Ectodermal cell (in vitro differentiated cells): ENCODE results near the gene CRTC2.
"Not testable (repeated sequence)": the region's sequence is repeated elsewhere in the genome, so short reads cannot be mapped to it uniquely, and the experiment has no call there.

Experiments
- H3K27ac ChIP-seq: 2 replicates; pipeline ENCODE4 v1.7.0; 2013; ENCODE audit warnings: mild to moderate bottlenecking, low read depth, low read length; ENCODE audit not compliant: insufficient read depth, poor library complexity, severe bottlenecking
- H3K27me3 ChIP-seq: 2 replicates; pipeline ENCODE4 v1.7.0; 2013; ENCODE audit warnings: mild to moderate bottlenecking, low read length; ENCODE audit not compliant: insufficient read depth, control insufficient read depth, poor library complexity, severe bottlenecking
- H3K36me3 ChIP-seq: one replicate; pipeline ENCODE4 v1.7.0; 2013; ENCODE audit warnings: low read length; ENCODE audit not compliant: control insufficient read depth, insufficient read depth
- H3K4me1 ChIP-seq: one replicate; pipeline ENCODE4 v1.7.0; 2013; ENCODE audit warnings: low read length; ENCODE audit not compliant: control insufficient read depth, insufficient read depth
- H3K4me3 ChIP-seq: 2 replicates; pipeline ENCODE4 v1.7.0; 2013; ENCODE audit warnings: low read depth, low read length, control low read depth; ENCODE audit not compliant: insufficient read depth
- H3K9me3 ChIP-seq: 2 replicates; pipeline ENCODE4 v1.7.0; 2013; ENCODE audit warnings: mild to moderate bottlenecking, low read length, moderate library complexity; ENCODE audit not compliant: control insufficient read depth
- WGBS, 2 experiments: methylation state at CpG; one replicate each; pipeline ENCODE4 v1.1.7; 2013; ENCODE audit warnings: missing lambda C conversion rate in 2 of 2; 5-methylcytosine and 5-hydroxymethylcytosine counted together

Gene CRTC2

DNA sequence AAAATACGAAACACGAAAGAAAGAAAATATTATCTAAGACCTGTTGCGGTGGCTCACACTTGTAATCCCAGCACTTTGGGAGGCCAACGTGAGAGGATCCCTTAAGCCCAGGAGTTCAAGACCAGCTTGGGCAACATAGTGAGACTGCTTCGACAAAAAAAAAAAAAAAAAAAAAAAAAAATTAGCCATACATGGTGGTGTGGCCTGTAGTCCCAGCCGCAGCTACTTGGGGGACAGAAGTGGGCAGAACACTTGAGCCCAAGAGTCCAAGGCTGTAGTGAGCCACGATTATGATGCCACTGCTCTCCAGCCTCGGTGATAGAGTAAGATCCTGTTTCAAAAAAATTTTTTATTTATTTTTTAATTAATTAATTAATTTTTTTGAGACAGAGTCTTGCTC lies 29.2 kb upstream of the CRTC2 start:
- no peaks in the 10 kb centered on the region for H3K9me3 ChIP-seq
- WGBS, 2 experiments = 93 to 94% methylated on average over 7 of the region's 8 CpGs
- peaks cover 11% of the 10 kb centered on the region for H3K36me3 ChIP-seq
- H3K4me3 ChIP-seq = no peak overlapping the region
- H3K4me1 ChIP-seq = peaks cover 14% of the 10 kb centered on the region
- H3K27ac ChIP-seq = no peak overlapping the region
- H3K27me3 ChIP-seq = no peaks in the 10 kb centered on the region

DNA sequence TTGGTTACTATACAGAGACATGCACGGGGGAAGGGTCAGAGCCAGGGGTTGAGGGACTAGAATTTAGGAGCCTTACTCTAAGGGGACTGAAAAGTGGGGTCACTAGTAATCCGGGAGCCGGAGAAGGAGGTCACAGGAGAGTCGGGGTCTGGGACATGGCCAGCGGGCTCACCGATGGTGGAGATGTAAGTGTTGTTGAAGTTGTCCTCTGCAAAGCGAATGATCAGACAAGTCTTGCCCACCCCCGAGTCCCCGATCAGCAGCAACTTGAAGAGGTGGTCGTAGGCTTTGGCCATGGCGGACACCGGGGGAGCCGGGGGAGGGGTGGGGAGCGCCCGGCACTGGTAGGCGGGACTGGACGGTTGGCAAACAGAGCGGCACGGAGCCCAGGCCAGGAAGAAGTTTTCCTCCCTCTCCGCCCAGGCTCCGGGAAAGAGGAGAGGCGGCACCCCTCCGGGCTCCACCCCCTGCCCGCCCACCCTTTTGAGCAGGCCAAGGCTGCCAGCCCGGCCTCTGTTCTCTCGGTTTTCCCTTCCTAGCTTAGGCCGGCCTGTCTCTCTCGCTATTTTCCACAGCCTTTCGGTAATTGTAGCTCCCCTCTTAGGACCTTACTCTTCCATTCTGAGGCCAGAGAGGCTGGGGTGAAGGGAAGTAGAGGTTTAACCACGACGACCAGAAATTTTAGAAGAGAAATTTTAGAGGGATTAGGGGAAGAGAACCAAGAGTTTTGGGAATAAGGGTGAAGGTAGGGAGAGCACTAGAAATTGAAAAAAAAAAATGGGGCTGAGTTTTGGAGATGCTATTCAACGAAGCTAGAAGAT lies 27.7 kb upstream of the CRTC2 start, which contains the start of gene RAB13:
TSS of gene RAB13 (minus strand) at position 399 of the 821 bp plus-strand sequence. CDS start at position 296, 103 bp downstream.
- peak within 1 kb of the TSS; percentile 54 for H3K4me3 ChIP-seq
- H3K36me3 ChIP-seq = no peaks in the 10 kb centered on the region
- 0% methylated on average over 32 of the region's 32 CpGs for WGBS, 2 experiments
- no peaks in the 10 kb centered on the region for H3K27me3 ChIP-seq
- H3K4me1 ChIP-seq = peaks cover 9% of the 10 kb centered on the region
- H3K9me3 ChIP-seq = no peaks in the 10 kb centered on the region
- H3K27ac ChIP-seq = peak within 1 kb of the TSS; percentile 67

DNA sequence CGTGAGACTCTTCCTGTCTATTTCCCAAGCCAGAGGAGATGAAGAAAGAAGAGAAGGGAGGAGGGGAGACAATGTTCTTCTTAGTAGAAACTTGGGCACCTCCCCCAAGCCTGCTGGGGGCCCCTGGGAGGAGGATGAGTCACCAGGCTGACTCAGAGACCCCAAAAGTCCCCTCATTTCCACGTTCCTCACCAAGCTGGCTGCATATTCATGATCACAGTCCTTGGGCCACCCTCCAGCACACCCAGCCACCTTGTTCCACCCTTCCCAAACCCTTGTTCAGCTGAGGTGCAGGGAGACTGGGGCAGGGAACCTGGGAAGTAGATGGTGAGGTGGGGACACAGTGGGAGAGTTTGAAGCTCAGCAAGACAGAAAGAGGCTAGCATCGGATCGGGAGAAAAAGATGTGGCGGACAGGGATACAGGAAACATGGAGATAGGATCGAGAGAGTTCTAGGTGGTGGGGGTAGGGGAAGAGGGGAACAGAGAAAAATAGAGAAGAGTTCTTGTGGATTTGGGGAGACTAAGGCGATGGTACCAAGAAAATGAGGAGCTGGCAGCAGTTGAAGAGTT lies 27.0 kb upstream of the CRTC2 start:
- Histone ChIP-seq H3K9me3 (no peaks in the 10 kb centered on the region), H3K4me1 (peaks cover 9% of the 10 kb centered on the region), H3K4me3 (peak overlapping the region; percentile 54), H3K27me3 (no peaks in the 10 kb centered on the region), H3K36me3 (no peaks in the 10 kb centered on the region), H3K27ac (no peak overlapping the region)
- 3 to 6% methylated on average over 7 of the region's 7 CpGs for WGBS, 2 experiments

DNA sequence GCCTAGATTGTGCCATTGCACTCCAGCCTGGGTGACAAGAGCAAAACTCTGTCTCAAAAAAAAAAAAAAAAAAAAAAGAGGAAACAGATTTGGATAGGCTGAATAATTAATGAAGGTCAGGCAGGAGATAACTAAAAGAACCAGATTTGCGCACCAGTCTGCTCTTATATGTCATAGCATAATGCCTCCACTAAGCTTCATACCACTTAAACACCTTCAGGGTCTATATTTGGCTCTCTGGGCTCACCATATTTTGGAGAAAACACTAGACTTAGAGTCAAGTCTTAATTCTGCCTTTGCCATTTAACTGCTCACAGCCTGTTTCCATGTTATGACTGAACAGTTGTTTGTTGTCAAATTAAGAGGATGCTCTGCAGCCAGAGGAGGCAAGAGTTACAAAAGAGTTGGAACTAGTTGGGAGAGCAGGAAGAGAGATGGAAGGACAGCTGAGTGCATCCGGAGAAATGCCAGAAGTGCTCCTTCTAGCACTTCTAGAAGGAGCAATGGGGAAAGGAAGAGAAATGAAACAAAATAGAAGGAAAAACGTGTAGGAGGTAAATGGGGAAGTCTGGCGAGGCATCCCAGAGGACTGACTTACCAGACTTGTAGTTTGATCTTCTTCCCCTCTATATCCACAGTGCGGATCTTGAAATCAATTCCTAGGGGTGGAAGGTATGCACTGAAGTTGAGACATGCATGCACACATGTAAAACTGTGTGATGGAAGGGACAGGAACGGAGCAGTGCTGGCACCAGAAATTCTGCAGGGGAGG lies 25.9 kb upstream of the CRTC2 start:
- peaks cover 9% of the 10 kb centered on the region for H3K4me1 ChIP-seq
- H3K36me3 ChIP-seq = no peaks in the 10 kb centered on the region
- 84 to 85% methylated on average over 6 of the region's 6 CpGs for WGBS, 2 experiments
- no peak overlapping the region for H3K27ac ChIP-seq
- no peaks in the 10 kb centered on the region for H3K27me3 ChIP-seq
- H3K9me3 ChIP-seq = no peaks in the 10 kb centered on the region
- H3K4me3 ChIP-seq = no peak overlapping the region

DNA sequence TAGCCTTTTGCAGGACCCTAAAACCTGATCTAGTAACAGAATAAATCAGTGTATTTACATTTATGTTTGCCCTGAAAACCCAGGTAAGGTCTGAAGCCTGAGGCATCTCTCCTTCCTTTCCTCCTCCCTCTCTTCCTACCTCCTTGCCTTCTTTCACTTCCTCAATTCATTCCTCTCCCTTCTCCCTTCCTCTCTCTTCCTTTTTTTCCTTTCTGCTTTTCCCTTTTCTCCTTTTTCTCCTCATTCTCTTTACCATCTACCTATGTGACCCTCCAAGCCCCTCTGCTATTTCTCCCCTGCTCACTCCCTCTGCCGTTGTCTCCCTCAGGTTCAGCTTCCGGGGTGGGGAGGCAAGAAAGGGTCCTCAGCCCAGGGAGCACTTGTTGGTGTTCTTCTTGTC lies 23.3 kb upstream of the CRTC2 start:
- not testable (repeated sequence) for H3K9me3 ChIP-seq, H3K36me3 ChIP-seq, H3K27me3 ChIP-seq, H3K4me1 ChIP-seq, H3K4me3 ChIP-seq, H3K27ac ChIP-seq
- 92 to 95% methylated on average over 2 of the region's 2 CpGs for WGBS, 2 experiments

DNA sequence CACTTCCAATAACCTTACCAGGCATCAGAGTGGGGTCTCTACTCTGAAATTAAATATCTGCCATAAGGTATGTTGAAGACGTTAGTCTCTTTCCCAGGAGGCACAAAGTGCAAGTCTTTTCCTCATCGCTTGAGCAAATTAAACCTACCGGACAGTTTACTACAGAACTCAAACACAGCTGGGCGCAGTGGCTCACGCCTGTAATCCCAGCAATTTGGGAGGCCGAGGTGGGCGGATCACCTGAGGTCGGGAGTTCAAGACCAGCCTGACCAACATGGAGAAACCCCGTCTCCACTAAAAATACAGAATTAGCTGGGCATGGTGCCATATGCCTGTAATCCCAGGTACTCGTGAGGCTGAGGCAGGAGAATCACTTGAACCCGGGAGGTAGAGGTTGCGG lies 20.7 kb upstream of the CRTC2 start:
- H3K36me3 ChIP-seq, H3K9me3 ChIP-seq, H3K4me3 ChIP-seq, H3K4me1 ChIP-seq, H3K27ac ChIP-seq, H3K27me3 ChIP-seq: not testable (repeated sequence)
- WGBS, 2 experiments = 93 to 95% methylated on average over 12 of the region's 12 CpGs

DNA sequence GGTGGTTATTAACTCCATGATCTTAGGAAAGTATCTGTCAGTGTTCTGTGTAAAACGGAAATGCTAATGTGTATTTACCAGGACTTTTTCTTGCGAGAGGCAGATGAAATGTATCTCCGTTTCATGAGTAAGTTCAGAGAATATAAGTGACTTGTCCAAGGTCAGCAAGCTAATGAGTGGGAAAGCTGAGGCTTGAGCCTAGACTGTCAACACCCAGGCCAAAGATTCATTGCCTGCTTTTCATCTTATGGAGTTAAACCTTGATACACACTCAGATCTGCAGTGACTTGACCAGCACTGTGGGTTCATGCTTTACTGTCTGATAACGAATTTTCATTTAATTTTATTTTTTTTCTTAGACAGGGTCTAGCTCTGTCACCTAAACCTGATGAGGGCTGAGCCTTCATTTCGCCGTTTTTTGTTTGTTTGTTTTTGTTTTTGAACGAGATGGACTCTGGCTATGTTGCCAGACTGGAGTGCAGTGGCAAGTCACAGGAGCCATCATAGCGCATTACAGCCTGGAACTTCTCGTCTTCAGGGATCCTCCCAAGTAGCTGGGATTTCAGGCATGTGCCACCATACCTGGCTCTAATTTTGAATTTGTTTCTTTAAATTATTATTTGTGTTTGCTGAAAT lies 20.0 kb upstream of the CRTC2 start:
- Histone ChIP-seq H3K4me1 (no peaks in the 10 kb centered on the region), H3K27me3 (no peaks in the 10 kb centered on the region), H3K27ac (no peak overlapping the region), H3K36me3 (peaks cover 9% of the 10 kb centered on the region), H3K9me3 (no peaks in the 10 kb centered on the region), H3K4me3 (peak overlapping the region; percentile 95)
- WGBS, 2 experiments = 88 to 90% methylated on average over 9 of the region's 9 CpGs

DNA sequence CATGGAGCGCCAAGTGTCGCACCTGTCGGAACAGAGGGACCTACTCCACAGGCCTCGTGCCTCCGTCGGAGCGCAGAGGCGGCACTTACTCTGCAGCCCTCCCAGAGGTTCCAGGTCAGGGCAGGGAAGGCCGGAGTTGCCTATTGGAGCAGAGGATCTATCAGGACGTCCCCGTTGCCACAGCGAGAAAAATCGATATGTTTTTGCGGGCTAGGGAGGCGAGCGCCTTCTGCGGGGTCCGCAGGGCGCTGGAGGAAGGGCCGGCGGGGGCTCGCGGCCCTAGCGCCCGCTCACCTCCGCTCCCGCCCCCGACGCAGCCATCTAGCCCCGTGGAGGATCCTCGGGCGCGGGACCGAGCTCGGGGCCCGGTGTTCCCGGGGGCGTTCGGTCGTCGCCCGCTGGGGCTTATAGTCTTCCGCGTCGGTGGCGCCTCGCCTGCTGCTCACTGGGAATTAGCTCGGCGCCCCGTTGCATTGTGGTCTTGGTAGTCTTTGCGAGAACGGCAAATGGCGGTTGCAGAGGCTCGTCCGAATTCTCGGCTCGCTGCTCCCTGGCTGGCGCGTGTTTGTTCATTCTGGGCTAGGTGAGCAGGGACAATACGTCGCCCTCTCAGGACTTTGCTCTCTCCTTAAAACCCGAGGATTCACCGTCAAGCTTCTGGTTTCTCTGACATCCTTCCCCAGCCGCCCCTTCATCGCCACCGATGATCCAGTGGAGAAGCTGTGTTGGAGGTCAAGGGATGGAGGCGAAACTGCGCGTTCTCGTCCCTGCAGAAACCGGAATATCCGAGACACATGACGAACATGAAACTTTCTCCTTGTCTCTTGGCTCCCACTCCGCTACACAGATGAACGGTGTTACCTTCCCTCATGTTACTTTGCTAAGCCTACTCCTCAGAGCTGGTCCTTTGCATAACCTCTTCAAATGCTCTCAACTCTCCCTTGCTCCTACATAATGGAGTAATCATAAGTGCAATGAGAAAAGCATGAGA lies 19.1 kb upstream of the CRTC2 start, which contains the start of gene JTB:
TSS of gene JTB (minus strand) at position 425 of the 991 bp plus-strand sequence. CDS start at position 3, 422 bp downstream.
- Histone ChIP-seq H3K4me3 (peak within 1 kb of the TSS; percentile 95), H3K36me3 (peaks cover 9% of the 10 kb centered on the region), H3K27me3 (no peaks in the 10 kb centered on the region), H3K27ac (peak within 1 kb of the TSS; percentile 72), H3K9me3 (no peaks in the 10 kb centered on the region), H3K4me1 (no peaks in the 10 kb centered on the region)
- WGBS, 2 experiments = 0% methylated on average over 75 of the region's 75 CpGs

DNA sequence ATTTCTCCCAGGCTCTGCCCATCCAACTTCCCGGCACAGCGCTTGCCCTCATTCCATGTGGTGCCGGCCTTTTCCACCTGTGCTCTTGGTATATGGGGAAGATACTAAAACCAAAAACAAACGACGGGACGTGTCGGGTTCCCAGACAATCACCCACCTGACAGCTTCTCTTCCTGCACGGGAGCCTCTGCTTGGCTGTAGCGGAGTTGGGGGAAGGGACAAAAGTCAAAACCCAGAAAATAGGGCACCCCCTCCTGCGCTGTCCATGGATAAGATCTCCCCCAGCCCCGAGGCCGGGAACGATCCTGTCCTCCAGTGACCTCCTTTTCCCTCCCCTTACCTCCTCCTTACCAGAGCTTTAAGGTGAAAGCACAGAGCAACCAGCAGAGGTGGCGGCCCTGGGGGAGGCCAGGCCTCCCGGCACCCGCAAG lies 18.4 kb upstream of the CRTC2 start:
- peak overlapping the region; percentile 95 for H3K4me3 ChIP-seq
- peak overlapping the region; percentile 72 for H3K27ac ChIP-seq
- 3% methylated on average over 16 of the region's 16 CpGs for WGBS, 2 experiments
- H3K27me3 ChIP-seq = no peaks in the 10 kb centered on the region
- peaks cover 9% of the 10 kb centered on the region for H3K36me3 ChIP-seq
- no peaks in the 10 kb centered on the region for H3K9me3 ChIP-seq
- no peaks in the 10 kb centered on the region for H3K4me1 ChIP-seq
